ENCODE results near the gene INHA.

The INHA gene

GRCh38 chr2:219545943-219546352, 26.2 kb upstream of the INHA start:
- TF ChIP-seq ZNF274 (IDR thresholded peaks at IDR 0.05; ENCODE audit: low read depth, low read length) = no peak
- no peak overlapping the region for H3K4me3 ChIP-seq (ENCODE audit: low read length)

DNA sequence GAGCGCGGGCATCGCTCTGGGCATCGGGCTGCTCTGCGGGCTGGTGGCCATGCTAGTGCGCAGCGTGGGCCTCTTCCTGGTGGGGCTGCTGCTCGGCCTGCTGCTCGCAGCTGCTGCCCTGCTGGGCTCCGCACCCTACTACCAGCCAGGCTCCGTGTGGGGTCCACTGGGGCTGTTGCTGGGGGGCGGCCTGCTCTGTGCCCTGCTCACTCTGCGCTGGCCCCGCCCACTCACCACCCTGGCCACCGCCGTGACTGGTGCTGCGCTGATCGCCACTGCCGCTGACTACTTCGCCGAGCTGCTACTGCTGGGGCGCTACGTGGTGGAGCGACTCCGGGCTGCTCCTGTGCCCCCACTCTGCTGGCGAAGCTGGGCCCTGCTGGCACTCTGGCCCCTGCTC, 24.5 kb upstream of the INHA start:
- TF ChIP-seq ZNF274 (IDR thresholded peaks at IDR 0.05; ENCODE audit: low read depth, low read length) = no peak
- H3K4me3 ChIP-seq (ENCODE audit: low read length) = no peak overlapping the region

- no peak overlapping the region for H3K4me3 ChIP-seq (ENCODE audit: low read length)
- TF ChIP-seq ZNF274 (IDR thresholded peaks at IDR 0.05; ENCODE audit: low read depth, low read length) = no peak
Measured at GRCh38 chr2:219548990-219549389, 23.1 kb upstream of the INHA start.

DNA sequence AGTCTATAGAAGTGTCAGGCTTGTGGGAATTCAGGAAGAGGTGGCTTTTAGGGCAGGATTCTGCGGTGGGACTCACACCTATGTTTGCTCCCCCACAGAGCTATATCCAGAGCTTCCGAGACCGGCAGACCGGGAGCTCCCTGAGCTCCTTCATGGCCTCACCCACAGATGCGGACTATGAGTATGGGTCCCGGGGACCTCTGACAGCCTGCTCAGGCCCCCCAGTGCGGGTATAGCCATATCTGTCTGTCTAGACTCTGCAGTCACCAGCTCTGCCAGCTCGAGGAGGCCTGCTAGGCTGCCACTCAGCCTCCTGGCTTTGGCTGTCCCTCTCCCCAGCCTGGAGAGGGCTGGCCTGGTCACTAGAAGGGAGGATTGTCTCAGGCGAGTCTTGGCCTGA, 22.5 kb upstream of the INHA start:
- no peak overlapping the region for H3K4me3 ChIP-seq (ENCODE audit: low read length)
- TF ChIP-seq ZNF274 (IDR thresholded peaks at IDR 0.05; ENCODE audit: low read depth, low read length) = no peak

DNA sequence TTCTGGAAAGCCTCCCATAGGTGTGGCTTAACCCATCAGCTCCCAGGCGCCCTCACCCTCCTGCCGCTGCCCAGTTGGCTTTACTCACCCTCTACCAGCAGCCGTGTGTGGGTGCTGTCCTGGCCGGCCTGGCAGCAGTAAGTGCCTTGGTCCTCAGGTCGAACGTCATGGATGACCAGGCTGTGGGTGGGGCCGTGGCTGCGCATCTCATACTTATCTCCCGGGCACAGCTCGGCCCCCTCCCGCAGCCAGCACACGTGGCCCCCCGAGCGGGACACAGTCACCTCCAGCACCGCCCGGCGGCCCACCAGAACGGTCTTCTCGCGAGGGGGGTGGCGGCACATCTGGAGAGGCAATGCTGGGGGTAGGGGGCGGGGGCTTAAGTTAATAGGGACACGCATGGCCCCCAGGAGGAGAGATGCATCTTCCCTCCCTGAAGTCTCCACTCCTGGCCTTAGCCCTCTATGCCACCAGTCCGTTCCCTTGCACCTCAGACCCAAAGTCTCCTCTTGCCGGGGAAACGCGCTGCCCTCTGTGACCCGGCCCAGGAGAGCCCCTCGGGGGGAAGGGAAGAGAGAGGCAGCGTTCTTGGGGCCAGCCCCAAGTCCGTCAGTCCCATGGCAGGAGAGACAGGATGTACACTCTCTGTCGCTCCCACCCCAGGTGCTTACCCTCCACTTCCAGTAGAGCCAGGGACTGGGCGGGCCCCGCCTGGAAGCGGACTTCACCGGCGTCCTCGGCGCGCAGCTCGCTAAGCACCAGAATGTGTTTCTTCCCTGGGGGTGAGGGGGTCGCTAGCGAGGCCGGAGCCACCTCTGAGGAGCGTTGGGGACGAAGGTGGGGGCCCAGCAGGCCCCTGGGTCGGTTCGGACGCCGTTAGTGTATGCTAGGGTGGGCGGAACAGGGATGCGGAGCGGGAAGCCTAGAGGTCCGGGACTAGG, 20.4 kb upstream of the INHA start:
- no peak for TF ChIP-seq ZNF274 (IDR thresholded peaks at IDR 0.05; ENCODE audit: low read depth, low read length)
- H3K4me3 ChIP-seq (ENCODE audit: low read length) = peak overlapping the region; percentile 53; the same call in 1 of the 2 replicates

GRCh38 chr2:219552382-219553167, 19.5 kb upstream of the INHA start:
- peak overlapping the region; percentile 53; the same call in 1 of the 2 replicates for H3K4me3 ChIP-seq (ENCODE audit: low read length)

DNA sequence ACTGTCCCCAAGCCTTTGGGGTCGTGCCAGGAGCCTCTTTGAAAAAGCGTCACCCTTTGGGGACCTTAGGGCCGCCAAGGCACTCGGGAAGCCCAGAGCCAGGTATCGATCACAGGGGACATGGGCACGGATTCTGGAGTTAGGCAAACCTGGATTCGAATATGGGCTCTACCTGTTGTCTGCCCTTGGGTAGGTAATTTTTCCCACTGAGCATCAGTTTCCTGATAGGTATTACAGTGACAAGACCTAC, 19.0 kb upstream of the INHA start:
- no peak overlapping the region for H3K4me3 ChIP-seq (ENCODE audit: low read length)
- no peak for TF ChIP-seq ZNF274 (IDR thresholded peaks at IDR 0.05; ENCODE audit: low read depth, low read length)

More at GRCh38 chr2:219552382-219553167, 19.5 kb upstream of the INHA start:
- no peak for TF ChIP-seq ZNF274 (IDR thresholded peaks at IDR 0.05; ENCODE audit: low read depth, low read length)

DNA sequence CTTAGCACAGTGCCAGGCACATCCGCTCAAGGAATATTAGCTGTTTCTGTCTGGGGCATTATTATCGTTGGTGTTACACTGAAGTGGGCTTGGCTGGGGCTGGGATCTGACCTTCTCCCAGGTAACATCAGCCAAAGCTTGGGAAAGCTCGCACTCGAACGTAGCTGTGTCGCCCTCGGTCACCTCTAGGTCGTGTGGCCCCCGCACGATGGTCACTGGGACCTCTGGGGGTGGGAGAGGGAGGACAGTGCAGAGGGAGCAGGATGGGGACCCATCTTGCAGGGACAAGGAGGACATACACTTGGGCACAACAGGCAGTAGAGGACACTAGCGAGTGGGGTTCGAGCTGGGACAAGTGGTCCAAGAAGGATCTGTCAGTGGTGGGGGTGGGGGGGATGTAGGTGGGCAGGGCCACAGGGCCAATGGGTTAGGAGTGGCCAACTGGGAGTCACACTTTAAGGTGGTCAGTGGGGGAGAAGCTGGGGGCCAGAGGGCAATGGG, 18.6 kb upstream of the INHA start:
- TF ChIP-seq ZNF274 (IDR thresholded peaks at IDR 0.05; ENCODE audit: low read depth, low read length) = no peak
- no peak overlapping the region for H3K4me3 ChIP-seq (ENCODE audit: low read length)

- H3K4me3 ChIP-seq (ENCODE audit: low read length) = no peak overlapping the region
- TF ChIP-seq ZNF274 (IDR thresholded peaks at IDR 0.05; ENCODE audit: low read depth, low read length) = no peak
Measured at GRCh38 chr2:219554350-219554749, 17.8 kb upstream of the INHA start.

DNA sequence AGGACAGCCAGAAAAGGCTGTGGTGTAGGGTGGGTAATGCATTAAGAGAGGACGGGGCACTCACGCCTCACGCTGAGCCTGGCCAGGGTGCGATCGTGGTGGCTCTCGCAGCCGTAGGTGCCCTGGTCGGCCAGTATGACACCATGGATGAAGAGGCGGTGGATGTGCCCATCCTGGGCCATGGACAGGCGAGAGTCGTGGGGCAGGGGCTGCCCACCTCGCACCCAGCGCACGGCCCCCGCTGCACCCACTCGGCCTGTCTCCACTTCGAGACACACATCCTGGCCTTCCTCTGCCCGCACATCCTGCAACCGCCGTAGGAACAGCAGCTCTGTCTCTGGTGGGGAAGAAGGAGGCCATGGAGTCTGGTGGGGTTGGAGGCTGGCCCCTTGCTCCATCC, 16.2 kb upstream of the INHA start:
- no peak overlapping the region for H3K4me3 ChIP-seq (ENCODE audit: low read length)
- TF ChIP-seq ZNF274 (IDR thresholded peaks at IDR 0.05; ENCODE audit: low read depth, low read length) = no peak

GRCh38 chr2:219556413-219556812, 15.7 kb upstream of the INHA start:
- no peak overlapping the region for H3K4me3 ChIP-seq (ENCODE audit: low read length)

DNA sequence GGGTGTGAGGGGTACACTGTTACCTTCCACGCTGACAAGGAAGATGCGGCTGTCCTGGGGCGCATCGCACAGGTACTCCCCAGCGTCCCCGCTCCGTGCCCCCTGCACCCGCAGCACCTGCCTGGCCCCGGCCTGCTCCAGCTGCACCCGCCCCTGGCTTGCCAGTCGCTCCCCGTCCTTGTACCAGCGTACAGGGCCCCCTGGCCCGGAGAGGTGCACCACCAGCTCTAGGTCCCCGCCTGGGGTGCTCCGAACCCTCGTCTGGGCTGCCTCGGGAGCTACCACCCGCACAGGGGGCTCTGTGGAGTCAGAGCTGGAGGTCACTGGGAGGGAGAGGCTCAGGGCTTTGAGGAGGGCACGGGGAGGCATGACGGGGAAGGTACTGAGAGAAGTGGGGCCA, 14.8 kb upstream of the INHA start:
- H3K4me3 ChIP-seq (ENCODE audit: low read length) = no peak overlapping the region
- TF ChIP-seq ZNF274 (IDR thresholded peaks at IDR 0.05; ENCODE audit: low read depth, low read length) = no peak

More at GRCh38 chr2:219556413-219556812, 15.7 kb upstream of the INHA start:
- no peak for TF ChIP-seq ZNF274 (IDR thresholded peaks at IDR 0.05; ENCODE audit: low read depth, low read length)

GRCh38 chr2:219557791-219558785, 14.0 kb upstream of the INHA start:
- H3K4me3 ChIP-seq (ENCODE audit: low read length) = no peak overlapping the region
- no peak for TF ChIP-seq ZNF274 (IDR thresholded peaks at IDR 0.05; ENCODE audit: low read depth, low read length)

Data from GM08714 (cell line).